ENCODE measurements around the gene TOM1L2. TPM values are rescaled to one million over a fixed set of nuclear protein-coding genes. Genes with fewer than 3 reads are reported as not detected.

TOM1L2 gene
- total RNA-seq, 4 donors from 2014 or later, result 119 to 555 (median 155) TPM

- H3K4me3 ChIP-seq (ENCODE audit: low read depth, poor library complexity, severe bottlenecking), result no peak overlapping the region
- 90 to 94% methylated on average over 2 of the region's 2 CpGs for WGBS, 2 donors
- TF ChIP-seq CTCF (IDR thresholded peaks at IDR 0.05), result no peak
- no peak for TF ChIP-seq POLR2A (IDR thresholded peaks at IDR 0.05)
- no peak for DNase-seq (ENCODE audit: low spot score in 2 of 2)
- intact Hi-C loops (cut with DNase I; ENCODE audit: low total_unique reads), result no loop called here
These were observed 7.0 kb downstream of the TOM1L2 start for GRCh38 chr17:17965152-17965721.

GRCh38 chr17:17964710-17965109, 7.5 kb downstream of the TOM1L2 start:
- TF ChIP-seq CTCF (IDR thresholded peaks at IDR 0.05), result no peak
- no peak for TF ChIP-seq POLR2A (IDR thresholded peaks at IDR 0.05)
- DNase-seq (ENCODE audit: low spot score in 2 of 2), result no peak
- WGBS, 2 donors, result 87 to 88% methylated on average over 4 of the region's 4 CpGs
- intact Hi-C loops (cut with DNase I; ENCODE audit: low total_unique reads), result no loop called here
- no peak overlapping the region for H3K4me3 ChIP-seq (ENCODE audit: low read depth, poor library complexity, severe bottlenecking)

DNA sequence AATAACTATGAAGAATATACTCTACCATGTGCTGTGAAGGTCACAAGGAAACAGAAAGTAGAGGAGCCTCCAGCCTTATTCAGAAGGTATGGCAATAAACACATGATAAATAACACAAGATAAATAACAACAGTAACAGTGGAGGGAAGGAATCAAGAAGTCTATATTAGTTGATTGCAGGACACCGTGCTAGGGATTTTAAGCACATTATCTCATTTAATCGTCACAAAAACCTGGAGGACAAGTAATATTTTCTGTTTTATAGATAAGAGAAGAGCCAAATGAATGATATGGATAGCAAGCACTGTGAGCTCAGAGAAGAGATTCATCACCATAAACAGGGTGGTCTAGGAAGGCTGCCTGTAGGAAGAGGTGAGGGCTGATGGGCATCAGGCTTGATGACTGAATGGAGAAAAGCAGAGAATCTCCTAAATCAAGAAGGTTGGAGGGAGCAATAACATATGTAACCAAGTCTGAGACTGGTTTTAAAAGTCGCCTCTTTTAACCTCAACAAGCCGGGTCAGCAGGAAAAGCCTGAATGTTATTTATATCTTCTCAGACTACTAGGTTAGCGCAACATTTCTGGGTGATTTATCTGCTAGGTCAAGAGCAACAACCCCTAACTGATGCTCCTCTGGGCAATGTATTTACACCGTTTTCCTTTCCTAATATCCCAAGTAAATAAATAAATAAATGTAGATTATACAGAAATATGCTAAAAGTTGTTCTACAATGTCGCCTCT, 8.3 kb downstream of the TOM1L2 start:
- WGBS, 2 donors, result 60 to 61% methylated on average over 7 of the region's 7 CpGs
- no peak overlapping the region for H3K4me3 ChIP-seq (ENCODE audit: low read depth, poor library complexity, severe bottlenecking)
- intact Hi-C loops (cut with DNase I; ENCODE audit: low total_unique reads), result no loop called here
- TF ChIP-seq CTCF (IDR thresholded peaks at IDR 0.05) (no peak), POLR2A (IDR thresholded peaks at IDR 0.05) (no peak)
- no peak for DNase-seq (ENCODE audit: low spot score in 2 of 2)

- DNase-seq (ENCODE audit: low spot score in 2 of 2), result no peak
- H3K4me3 ChIP-seq (ENCODE audit: low read depth, poor library complexity, severe bottlenecking), result no peak overlapping the region
- intact Hi-C loops (cut with DNase I; ENCODE audit: low total_unique reads), result no loop called here
- 74 to 77% methylated on average over 4 of the region's 4 CpGs for WGBS, 2 donors
- TF ChIP-seq CTCF (IDR thresholded peaks at IDR 0.05), result no peak
- TF ChIP-seq POLR2A (IDR thresholded peaks at IDR 0.05), result no peak
These were observed 9.1 kb downstream of the TOM1L2 start for GRCh38 chr17:17963066-17963465.

- DNase-seq (ENCODE audit: low spot score in 2 of 2), result no peak
- H3K4me3 ChIP-seq (ENCODE audit: low read depth, poor library complexity, severe bottlenecking), result no peak overlapping the region
- intact Hi-C loops (cut with DNase I; ENCODE audit: low total_unique reads), result no loop called here
- WGBS, 2 donors, result 79% methylated on average over 5 of the region's 5 CpGs
- TF ChIP-seq CTCF (IDR thresholded peaks at IDR 0.05) (no peak), POLR2A (IDR thresholded peaks at IDR 0.05) (no peak)
These were observed 11.6 kb downstream of the TOM1L2 start for GRCh38 chr17:17960500-17961030.

All from lower leg skin (tissue), 4 donors.